ENCODE data around the gene TGFB2.

TGFB2 gene

DNA sequence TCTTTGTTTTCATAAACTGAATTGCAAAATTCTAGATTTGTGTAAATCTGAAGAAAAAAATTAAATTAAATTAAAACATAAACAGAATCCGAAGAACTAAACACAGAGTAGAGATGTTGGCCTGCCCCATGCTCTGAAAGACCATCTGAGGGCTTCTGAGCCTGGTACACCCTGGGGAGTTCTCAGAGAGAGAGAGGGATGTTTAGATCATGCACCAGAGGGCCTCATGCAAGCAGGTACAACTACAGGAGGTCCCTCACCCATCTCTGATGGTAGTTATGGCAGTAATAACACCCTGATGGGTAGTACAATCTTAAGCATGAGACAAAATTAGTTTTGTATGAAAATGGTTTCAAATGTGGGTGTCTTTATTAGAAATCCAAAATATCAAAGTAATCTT lies 127.7 kb downstream of the TGFB2 start:
- no peak for TF ChIP-seq ZFX (IDR thresholded peaks at IDR 0.05)
- TF ChIP-seq, protein P1, sequence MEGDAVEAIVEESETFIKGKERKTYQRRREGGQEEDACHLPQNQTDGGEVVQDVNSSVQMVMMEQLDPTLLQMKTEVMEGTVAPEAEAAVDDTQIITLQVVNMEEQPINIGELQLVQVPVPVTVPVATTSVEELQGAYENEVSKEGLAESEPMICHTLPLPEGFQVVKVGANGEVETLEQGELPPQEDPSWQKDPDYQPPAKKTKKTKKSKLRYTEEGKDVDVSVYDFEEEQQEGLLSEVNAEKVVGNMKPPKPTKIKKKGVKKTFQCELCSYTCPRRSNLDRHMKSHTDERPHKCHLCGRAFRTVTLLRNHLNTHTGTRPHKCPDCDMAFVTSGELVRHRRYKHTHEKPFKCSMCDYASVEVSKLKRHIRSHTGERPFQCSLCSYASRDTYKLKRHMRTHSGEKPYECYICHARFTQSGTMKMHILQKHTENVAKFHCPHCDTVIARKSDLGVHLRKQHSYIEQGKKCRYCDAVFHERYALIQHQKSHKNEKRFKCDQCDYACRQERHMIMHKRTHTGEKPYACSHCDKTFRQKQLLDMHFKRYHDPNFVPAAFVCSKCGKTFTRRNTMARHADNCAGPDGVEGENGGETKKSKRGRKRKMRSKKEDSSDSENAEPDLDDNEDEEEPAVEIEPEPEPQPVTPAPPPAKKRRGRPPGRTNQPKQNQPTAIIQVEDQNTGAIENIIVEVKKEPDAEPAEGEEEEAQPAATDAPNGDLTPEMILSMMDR (conservative IDR thresholded peaks at IDR 0.05) = no peak
- no peak overlapping the region for H3K27ac ChIP-seq

DNA sequence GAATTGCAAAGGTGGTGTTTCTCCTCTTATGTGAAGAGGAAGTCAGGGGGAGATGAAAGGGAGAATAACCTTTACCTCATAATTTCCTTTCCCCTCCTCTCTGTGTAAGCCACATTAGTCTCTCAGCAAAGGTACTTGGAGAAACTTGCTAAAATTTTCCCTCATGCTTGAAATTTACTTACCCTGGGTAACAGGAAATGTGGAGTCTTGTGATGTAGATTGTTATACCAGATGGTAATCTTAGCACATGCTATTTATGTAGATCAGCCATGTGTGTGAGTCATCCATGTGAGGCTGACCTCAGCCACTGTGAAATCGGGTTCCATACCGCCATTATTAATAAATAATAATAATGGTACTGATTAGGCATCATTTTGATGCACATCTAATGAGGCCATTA lies 128.4 kb downstream of the TGFB2 start:
- TF ChIP-seq, protein P1 (conservative IDR thresholded peaks at IDR 0.05) = no peak
- no peak for TF ChIP-seq ZFX (IDR thresholded peaks at IDR 0.05)
- no peak overlapping the region for H3K27ac ChIP-seq

DNA sequence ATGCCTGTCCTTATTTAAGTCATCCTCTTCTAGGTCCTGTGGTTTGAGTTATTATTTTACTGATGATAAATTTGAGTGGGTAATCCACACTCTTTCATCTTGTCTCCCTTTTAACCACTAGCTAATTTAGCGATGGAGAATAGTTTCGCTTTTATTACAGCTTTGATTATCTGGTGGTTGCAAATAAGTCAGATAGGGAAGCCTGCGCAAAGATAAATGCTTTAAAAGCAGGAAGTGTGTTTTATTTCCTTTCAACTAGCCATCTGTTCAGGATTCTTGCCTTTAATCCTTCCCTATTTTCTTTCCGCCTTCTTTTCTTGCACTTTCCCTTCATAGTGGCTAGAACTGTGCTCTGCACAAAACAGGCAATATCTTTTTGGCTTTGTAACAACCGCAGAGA lies 129.0 kb downstream of the TGFB2 start:
- H3K27ac ChIP-seq = no peak overlapping the region
- TF ChIP-seq ZFX (IDR thresholded peaks at IDR 0.05) = no peak
- TF ChIP-seq, protein P1 (conservative IDR thresholded peaks at IDR 0.05) = no peak

DNA sequence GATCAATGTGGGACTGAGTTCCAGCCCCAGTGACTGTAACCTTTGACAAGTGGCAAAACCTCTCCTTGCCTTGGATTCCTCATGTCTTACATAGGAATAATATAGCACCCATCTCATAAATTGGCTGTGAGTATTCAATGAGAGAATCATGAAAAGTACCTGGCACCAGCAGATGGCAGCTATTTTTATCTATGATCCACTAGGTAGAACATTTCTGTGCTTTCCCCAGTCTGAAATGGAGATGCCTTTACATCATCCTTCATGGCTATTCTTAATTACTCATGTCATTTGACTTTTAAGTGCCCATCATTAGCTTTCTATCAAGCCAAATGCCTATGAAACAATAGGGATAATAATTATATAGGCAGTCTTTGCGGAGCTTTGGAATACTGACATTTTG lies 130.1 kb downstream of the TGFB2 start:
- TF ChIP-seq ZFX (IDR thresholded peaks at IDR 0.05) = no peak
- TF ChIP-seq, protein P1 (conservative IDR thresholded peaks at IDR 0.05) = no peak; the same call in 1 of the 2 replicates
- H3K27ac ChIP-seq = no peak overlapping the region

DNA sequence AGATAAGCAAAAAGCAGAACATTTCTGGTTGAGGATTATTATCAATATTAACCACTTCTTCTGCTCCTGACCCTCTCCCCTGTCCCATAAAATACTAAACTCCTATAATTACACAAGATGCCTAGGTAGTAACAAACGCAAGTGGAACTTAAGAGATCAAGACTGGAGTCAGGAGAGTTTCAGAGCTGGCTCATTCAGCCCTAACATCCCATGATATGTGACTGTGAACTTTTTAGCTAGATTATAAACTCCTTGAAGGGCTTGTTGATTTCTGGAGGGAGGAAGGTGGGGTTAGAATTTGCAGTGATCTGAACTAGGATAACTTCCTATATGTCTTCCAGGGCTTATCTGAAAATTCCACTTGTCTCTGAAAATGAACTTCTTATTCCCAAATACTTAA lies 130.6 kb downstream of the TGFB2 start:
- no peak for TF ChIP-seq ZFX (IDR thresholded peaks at IDR 0.05)
- TF ChIP-seq, protein P1 (conservative IDR thresholded peaks at IDR 0.05) = no peak
- H3K27ac ChIP-seq = no peak overlapping the region

DNA sequence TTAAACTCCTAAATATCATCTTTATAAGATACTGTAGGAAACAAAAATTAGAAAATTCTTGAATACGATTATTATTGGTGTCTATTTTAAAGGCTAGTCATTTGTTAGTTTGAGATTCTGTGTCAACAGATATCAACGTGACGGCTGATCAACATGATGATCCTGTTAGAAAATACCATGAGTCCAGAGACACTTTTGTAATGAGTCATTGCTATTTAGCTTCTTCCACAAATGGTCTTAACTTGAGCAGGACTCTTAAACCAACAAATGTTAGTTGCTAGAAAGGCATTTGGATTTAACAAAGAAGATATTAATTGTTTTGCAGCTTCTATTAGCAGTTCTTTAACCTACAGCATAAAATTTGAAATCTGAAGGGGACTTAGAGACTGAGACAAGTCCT lies 131.2 kb downstream of the TGFB2 start:
- no peak for TF ChIP-seq ZFX (IDR thresholded peaks at IDR 0.05)
- H3K27ac ChIP-seq = no peak overlapping the region

DNA sequence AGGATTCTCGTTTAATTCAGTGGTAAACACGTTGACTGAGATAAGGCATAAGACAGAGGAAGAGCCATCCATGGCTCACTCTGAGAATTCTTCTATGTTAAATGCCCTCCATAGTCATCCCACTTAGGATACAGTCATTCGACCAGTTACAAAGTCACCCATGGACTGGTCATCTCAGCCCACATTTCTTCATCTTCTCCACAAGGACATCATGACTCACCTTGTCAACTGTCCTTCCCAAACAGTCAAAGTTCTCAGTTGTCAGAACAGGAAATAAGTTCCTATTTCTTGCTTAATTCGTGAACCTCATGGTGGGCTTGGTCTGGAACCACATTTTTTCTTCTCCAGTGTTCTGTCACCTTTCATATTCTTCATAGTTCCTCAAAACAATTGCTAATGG lies 133.2 kb downstream of the TGFB2 start:
- TF ChIP-seq, protein P1 (conservative IDR thresholded peaks at IDR 0.05) = no peak
- TF ChIP-seq ZFX (IDR thresholded peaks at IDR 0.05) = no peak
- no peak overlapping the region for H3K27ac ChIP-seq

DNA sequence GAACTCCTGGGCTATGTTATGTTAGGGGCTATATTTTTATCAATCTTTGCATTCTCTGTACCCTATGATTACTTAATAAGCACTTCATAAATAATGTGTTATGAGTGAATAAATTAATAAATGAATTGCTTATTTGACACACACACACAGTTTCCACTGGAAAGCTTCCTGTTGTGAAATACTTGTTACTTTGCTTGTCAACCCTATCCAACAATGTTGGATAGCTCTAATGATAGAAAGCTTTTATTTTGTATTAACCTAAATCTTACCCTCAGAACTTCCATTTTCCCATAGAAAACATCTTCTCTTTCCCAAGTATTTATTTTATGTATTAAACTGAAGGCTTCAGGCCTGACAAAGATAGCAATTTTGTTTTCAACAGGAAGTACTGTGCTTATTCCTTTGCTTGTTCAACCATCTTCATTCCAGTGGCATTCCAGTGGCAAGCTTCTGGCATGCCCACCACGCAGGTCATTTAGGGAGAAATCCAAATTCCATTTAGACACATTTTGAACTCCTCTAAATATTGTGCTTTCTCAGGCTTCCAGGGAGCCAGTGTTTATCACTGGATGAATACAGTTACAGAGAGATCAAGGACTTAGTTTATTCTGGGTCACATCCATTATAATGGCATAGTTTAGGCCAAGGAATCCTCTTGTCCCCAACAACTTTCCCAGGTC lies 134.4 kb downstream of the TGFB2 start:
- H3K27ac ChIP-seq = peak overlapping the region; percentile 39; the same call in 1 of the 2 replicates
- TF ChIP-seq ZFX (IDR thresholded peaks at IDR 0.05) = no peak
- TF ChIP-seq, protein P1 (conservative IDR thresholded peaks at IDR 0.05) = no peak
